ENCODE measurements around the gene GUCY2C.

- TF ChIP-seq CTCF (IDR thresholded peaks at IDR 0.05) (no peak), POLR2A (IDR thresholded peaks at IDR 0.05) (no peak)
These were observed 41.1 kb downstream of the GUCY2C start for GRCh38 chr12:14655284-14655683.
